Loucy (cell line): Measurements from ENCODE around the gene INSYN2B.

Experiments
- CTCF ChIP-seq: fragments of 200-600 bp; sonication (generic); conservative IDR thresholded peaks from 2 replicates; pipeline ENCODE4 v1.5.1; 2014; ENCODE audit warnings: mild to moderate bottlenecking, antibody characterized with exemption, low read length
- EZH2phosphoT487 ChIP-seq: fragments of 200-600 bp; IDR thresholded peaks from 2 replicates; pipeline ENCODE4 v1.6.1; 2018; ENCODE audit warnings: antibody characterized with exemption, mild to moderate bottlenecking, moderate library complexity, borderline replicate concordance

- TF ChIP-seq CTCF (no peak), EZH2phosphoT487 (no peak)
Measured at GRCh38 chr5:169880785-169881184, 99.5 kb downstream of the INSYN2B start.
